ENCODE results near the gene ATXN1. TPM values are rescaled to one million over a fixed set of nuclear protein-coding genes. Genes with fewer than 3 reads are reported as not detected.

The ATXN1 gene
- total RNA-seq, 1 donor from 2014 or later = 15.5 TPM

- Mint-ChIP-seq H3K4me1 (ENCODE audit: low read depth, unreplicated experiment) (peaks cover 41% of the 10 kb centered on the region), H3K9me3 (ENCODE audit: unreplicated experiment) (peaks cover 1% of the 10 kb centered on the region), H3K27ac (ENCODE audit: unreplicated experiment) (peak overlapping the region; percentile 78), H3K4me3 (ENCODE audit: unreplicated experiment) (no peak overlapping the region), H3K36me3 (ENCODE audit: unreplicated experiment) (no peaks in the 10 kb centered on the region), H3K27me3 (ENCODE audit: unreplicated experiment) (no peaks in the 10 kb centered on the region)
- DNase-seq = peak; percentile 35
- TF ChIP-seq, protein P1, sequence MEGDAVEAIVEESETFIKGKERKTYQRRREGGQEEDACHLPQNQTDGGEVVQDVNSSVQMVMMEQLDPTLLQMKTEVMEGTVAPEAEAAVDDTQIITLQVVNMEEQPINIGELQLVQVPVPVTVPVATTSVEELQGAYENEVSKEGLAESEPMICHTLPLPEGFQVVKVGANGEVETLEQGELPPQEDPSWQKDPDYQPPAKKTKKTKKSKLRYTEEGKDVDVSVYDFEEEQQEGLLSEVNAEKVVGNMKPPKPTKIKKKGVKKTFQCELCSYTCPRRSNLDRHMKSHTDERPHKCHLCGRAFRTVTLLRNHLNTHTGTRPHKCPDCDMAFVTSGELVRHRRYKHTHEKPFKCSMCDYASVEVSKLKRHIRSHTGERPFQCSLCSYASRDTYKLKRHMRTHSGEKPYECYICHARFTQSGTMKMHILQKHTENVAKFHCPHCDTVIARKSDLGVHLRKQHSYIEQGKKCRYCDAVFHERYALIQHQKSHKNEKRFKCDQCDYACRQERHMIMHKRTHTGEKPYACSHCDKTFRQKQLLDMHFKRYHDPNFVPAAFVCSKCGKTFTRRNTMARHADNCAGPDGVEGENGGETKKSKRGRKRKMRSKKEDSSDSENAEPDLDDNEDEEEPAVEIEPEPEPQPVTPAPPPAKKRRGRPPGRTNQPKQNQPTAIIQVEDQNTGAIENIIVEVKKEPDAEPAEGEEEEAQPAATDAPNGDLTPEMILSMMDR (IDR thresholded peaks at IDR 0.05; ENCODE audit: partially characterized antibody, unreplicated experiment) = no peak
Measured at GRCh38 chr6:16305246-16305725, 456.0 kb downstream of the ATXN1 start.

DNA sequence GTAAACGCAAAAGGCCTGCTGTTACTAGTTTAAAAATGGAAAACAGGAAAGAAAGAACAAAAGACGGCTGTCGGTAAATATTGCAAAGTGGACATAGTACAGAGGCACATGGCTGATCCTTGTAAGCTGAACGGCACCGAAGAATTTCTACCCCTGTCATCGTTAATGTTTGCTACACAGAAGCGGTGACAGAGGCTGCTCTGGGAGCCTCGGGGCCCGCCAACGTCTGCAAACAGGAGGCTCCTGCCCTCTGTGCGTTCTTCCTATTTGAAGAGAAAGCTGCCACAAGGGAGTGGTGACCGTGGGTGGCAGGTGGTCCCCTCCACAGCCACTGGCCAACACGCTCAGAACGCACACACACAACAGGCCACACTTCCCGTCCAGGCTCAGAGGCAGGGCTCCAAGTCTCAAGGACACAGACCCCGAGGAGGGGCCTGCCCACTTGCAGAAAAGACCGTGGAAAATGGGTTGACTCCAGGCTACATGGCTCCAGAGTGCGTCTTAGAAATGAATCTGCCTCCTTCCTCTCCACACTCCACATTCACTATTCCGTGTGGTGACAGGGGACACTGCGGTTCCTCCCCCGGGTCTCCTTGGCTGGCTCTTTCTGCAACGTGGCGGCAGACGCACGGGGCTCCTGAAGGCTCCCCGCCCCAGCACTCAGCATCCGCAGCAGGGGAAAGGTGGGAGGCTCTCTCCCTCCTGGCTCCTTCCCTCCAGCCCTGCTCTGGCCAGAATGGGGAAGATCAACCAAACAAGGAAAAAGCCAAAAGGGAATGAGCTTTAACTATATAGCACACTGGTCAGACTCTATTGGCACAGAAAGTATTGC lies 458.3 kb downstream of the ATXN1 start:
- TF ChIP-seq, protein P1 (IDR thresholded peaks at IDR 0.05; ENCODE audit: partially characterized antibody, unreplicated experiment) = no peak
- Mint-ChIP-seq H3K4me3 (ENCODE audit: unreplicated experiment) (no peak overlapping the region), H3K27ac (ENCODE audit: unreplicated experiment) (peak overlapping the region; percentile 76)

DNA sequence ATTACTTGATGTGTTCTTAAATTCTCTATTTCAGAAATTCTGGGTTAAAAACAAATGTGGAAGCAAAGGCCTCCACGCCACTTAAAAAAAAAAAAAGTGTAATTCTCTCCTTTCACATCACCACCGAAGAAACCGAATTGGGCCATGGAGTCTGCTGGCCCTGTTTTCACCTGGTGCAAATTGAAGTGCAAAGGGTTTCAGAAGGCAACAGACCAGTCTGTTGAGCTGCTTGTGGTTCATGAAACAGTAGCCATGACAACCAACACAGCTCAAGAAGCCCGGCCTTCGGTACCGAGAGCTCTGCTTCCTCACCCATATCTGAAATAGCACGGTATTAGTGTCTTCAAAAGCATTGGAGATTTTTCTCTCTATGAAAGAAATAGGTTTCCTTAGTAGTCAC lies 459.7 kb downstream of the ATXN1 start:
- Mint-ChIP-seq H3K36me3 (ENCODE audit: unreplicated experiment) (no peaks in the 10 kb centered on the region), H3K27me3 (ENCODE audit: unreplicated experiment) (no peaks in the 10 kb centered on the region), H3K9me3 (ENCODE audit: unreplicated experiment) (peaks cover 3% of the 10 kb centered on the region), H3K27ac (ENCODE audit: unreplicated experiment) (no peak overlapping the region), H3K4me1 (ENCODE audit: low read depth, unreplicated experiment) (peaks cover 38% of the 10 kb centered on the region), H3K4me3 (ENCODE audit: unreplicated experiment) (no peak overlapping the region)
- DNase-seq = no peak
- TF ChIP-seq, protein P1 (IDR thresholded peaks at IDR 0.05; ENCODE audit: partially characterized antibody, unreplicated experiment) = no peak

More for the DNA sequence above, 458.3 kb downstream of the ATXN1 start:
- Mint-ChIP-seq H3K36me3 (ENCODE audit: unreplicated experiment) (no peaks in the 10 kb centered on the region), H3K4me1 (ENCODE audit: low read depth, unreplicated experiment) (peaks cover 41% of the 10 kb centered on the region), H3K27me3 (ENCODE audit: unreplicated experiment) (no peaks in the 10 kb centered on the region), H3K9me3 (ENCODE audit: unreplicated experiment) (peaks cover 3% of the 10 kb centered on the region)
- peak; percentile 39 for DNase-seq

GRCh38 chr6:16299861-16300260 lies 461.4 kb downstream of the ATXN1 start:
- TF ChIP-seq, protein P1 (IDR thresholded peaks at IDR 0.05; ENCODE audit: partially characterized antibody, unreplicated experiment) = no peak
- H3K36me3 Mint-ChIP-seq (ENCODE audit: unreplicated experiment) = no peaks in the 10 kb centered on the region

DNA sequence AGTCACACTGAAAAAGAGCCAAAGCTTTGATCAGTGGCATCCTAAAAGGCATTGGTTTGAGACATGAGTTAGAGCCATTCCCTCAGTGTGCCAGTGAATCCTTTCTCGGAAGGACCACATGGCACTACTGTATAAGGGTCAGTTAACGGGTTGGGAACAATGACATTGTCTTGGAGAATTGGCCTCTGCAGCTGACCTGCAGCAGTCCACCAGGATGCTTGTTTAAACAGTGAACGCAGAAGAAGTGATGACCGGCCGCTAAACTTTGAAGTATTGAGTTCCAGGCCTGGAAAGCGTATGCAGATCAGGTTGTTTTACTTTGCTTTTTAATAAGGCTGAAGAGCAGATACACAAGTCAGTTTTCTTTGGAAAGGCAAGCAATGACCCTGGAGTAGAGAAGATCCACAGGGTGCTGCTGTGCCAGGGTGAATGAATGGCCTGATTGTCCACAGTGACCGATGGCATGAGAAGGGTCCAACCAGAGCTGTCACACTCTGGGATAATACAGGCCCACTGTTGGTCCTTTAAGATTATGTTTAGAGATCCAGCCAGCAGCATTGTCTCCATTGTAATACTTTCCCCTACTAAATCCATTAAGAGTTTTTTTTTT lies 465.1 kb downstream of the ATXN1 start:
- no peaks in the 10 kb centered on the region for H3K36me3 Mint-ChIP-seq (ENCODE audit: unreplicated experiment)

More at GRCh38 chr6:16299861-16300260, 461.4 kb downstream of the ATXN1 start:
- Mint-ChIP-seq H3K4me3 (ENCODE audit: unreplicated experiment) (no peak overlapping the region), H3K27me3 (ENCODE audit: unreplicated experiment) (peaks cover 1% of the 10 kb centered on the region), H3K4me1 (ENCODE audit: low read depth, unreplicated experiment) (peaks cover 25% of the 10 kb centered on the region), H3K9me3 (ENCODE audit: unreplicated experiment) (peaks cover 5% of the 10 kb centered on the region), H3K27ac (ENCODE audit: unreplicated experiment) (no peak overlapping the region)
- DNase-seq = no peak

More for the DNA sequence above, 465.1 kb downstream of the ATXN1 start:
- peaks cover 1% of the 10 kb centered on the region for H3K27me3 Mint-ChIP-seq (ENCODE audit: unreplicated experiment)
- no peaks in the 10 kb centered on the region for H3K4me1 Mint-ChIP-seq (ENCODE audit: low read depth, unreplicated experiment)
- H3K27ac Mint-ChIP-seq (ENCODE audit: unreplicated experiment) = no peak overlapping the region
- H3K9me3 Mint-ChIP-seq (ENCODE audit: unreplicated experiment) = peaks cover 4% of the 10 kb centered on the region
- TF ChIP-seq, protein P1 (IDR thresholded peaks at IDR 0.05; ENCODE audit: partially characterized antibody, unreplicated experiment) = no peak
- no peak for DNase-seq
- no peak overlapping the region for H3K4me3 Mint-ChIP-seq (ENCODE audit: unreplicated experiment)
